M059J (cell line): ENCODE measurements around the gene ADK. TPM values are rescaled to one million over a fixed set of nuclear protein-coding genes. Genes with fewer than 3 reads are reported as not detected.
A peak's percentile ranks its signal among the peaks of the same experiment; 100 is the strongest.
"Not testable (repeated sequence)": the region's sequence is repeated elsewhere in the genome, so short reads cannot be mapped to it uniquely, and the experiment has no call there.

Experiments used
- DNase-seq: peaks from one replicate; pipeline ENCODE4 v3.0.0-alpha.2; 2012; ENCODE audit warnings: low read depth
- total RNA-seq: library from RNA; depleted of rRNA; stranded (reverse); fragments of >200 nt; shearing (Covaris generic); gene quantifications from 2 replicates; pipeline ENCODE4 v1.2.3, GENCODE V29; 2014; rRNA removed

The ADK gene
- total RNA-seq = 67.2 and 72.7 TPM in 2 replicates

- peak; percentile 95 for DNase-seq
These were observed at the start of gene ADK for GRCh38 chr10:74150990-74151878. Gene ADK (plus strand): TSS chr10:74151221. CDS start chr10:74151279, 58 bp downstream.

- DNase-seq = peak; percentile 32
These were observed 47.3 kb upstream of the ADK start for GRCh38 chr10:74103560-74104258.

- no peak for DNase-seq
These were observed 46.5 kb upstream of the ADK start for GRCh38 chr10:74104480-74104879.

GRCh38 chr10:74104996-74105395 lies 46.0 kb upstream of the ADK start:
- no peak for DNase-seq

GRCh38 chr10:74107391-74107790 lies 43.6 kb upstream of the ADK start:
- DNase-seq = no peak

GRCh38 chr10:74109452-74109851 lies 41.6 kb upstream of the ADK start:
- DNase-seq = no peak

GRCh38 chr10:74110120-74110519 lies 40.9 kb upstream of the ADK start:
- no peak for DNase-seq

GRCh38 chr10:74111799-74112198 lies 39.2 kb upstream of the ADK start:
- no peak for DNase-seq

GRCh38 chr10:74113546-74113945 lies 37.5 kb upstream of the ADK start:
- peak; percentile 25 for DNase-seq

- no peak for DNase-seq
These were observed 37.0 kb upstream of the ADK start for GRCh38 chr10:74114041-74114448.

GRCh38 chr10:74117738-74118137 lies 33.3 kb upstream of the ADK start:
- DNase-seq = no peak

GRCh38 chr10:74118804-74119203 lies 32.2 kb upstream of the ADK start:
- peak; percentile 33 for DNase-seq

- DNase-seq = no peak
These were observed 30.1 kb upstream of the ADK start for GRCh38 chr10:74120911-74121310.

- DNase-seq = no peak
These were observed 29.7 kb upstream of the ADK start for GRCh38 chr10:74121368-74121767.

GRCh38 chr10:74122060-74122459 lies 29.0 kb upstream of the ADK start:
- DNase-seq = no peak

- DNase-seq = no peak
These were observed 27.9 kb upstream of the ADK start for GRCh38 chr10:74123081-74123480.

- DNase-seq = no peak
These were observed 16.8 kb upstream of the ADK start for GRCh38 chr10:74133923-74134820.

GRCh38 chr10:74135452-74135851 lies 15.6 kb upstream of the ADK start:
- DNase-seq = no peak

- DNase-seq = no peak
These were observed 13.0 kb upstream of the ADK start for GRCh38 chr10:74137992-74138391.

- DNase-seq = not testable (repeated sequence)
These were observed 12.4 kb upstream of the ADK start for GRCh38 chr10:74138596-74138995.

GRCh38 chr10:74139981-74140380 lies 11.0 kb upstream of the ADK start:
- no peak for DNase-seq

- DNase-seq = no peak
These were observed 10.5 kb upstream of the ADK start for GRCh38 chr10:74140553-74140952.
